Mammary epithelial cell (primary cell): ENCODE results near the gene SCCPDH.

Source experiments
- CTCF ChIP-seq, 2 donors: IDR thresholded peaks in 1 of 2; conservative IDR thresholded peaks in 1 of 2; 2 replicates each; pipeline ENCODE4 v1.5.1; 2011 to 2012; ENCODE audit warnings: inconsistent platforms in 2 of 2, low read length in 2 of 2, mild to moderate bottlenecking in 2 of 2, control low read depth in 1 of 2, low read depth in 1 of 2; ENCODE audit not compliant: insufficient read depth in 1 of 2; ENCODE audit errors: extremely low read depth in 1 of 2
- EZH2 ChIP-seq: IDR thresholded peaks from 2 replicates; pipeline ENCODE4 v1.6.1; 2012; ENCODE audit warnings: low read length, inconsistent platforms, borderline replicate concordance

- no peak for TF ChIP-seq CTCF (conservative IDR thresholded peaks at IDR 0.05 in 1 of 2, IDR thresholded peaks at IDR 0.05 in 1 of 2; ENCODE audit: extremely low read depth in 1 of 2, insufficient read depth in 1 of 2, low read depth in 1 of 2, low read length in 2 of 2)
- TF ChIP-seq EZH2 = no peak
Observed at GRCh38 chr1:246798606-246799496, 74.6 kb downstream of the SCCPDH start.
